Measurements from ENCODE around the gene CEACAM20. TPM values are rescaled to one million over a fixed set of nuclear protein-coding genes. Genes with fewer than 3 reads are reported as not detected.

The CEACAM20 gene
- total RNA-seq, 2 experiments from 2014 or later: not detected

Other genes with a start within 250 kb of the CEACAM20 start
- gene ZNF235, start 224.7 kb downstream of the CEACAM20 start, total RNA-seq: 1 to 10 TPM; 5.5 to 5.6 TPM
- gene ZNF112, start 173.0 kb downstream of the CEACAM20 start, total RNA-seq: not detected
- gene ZNF285, start 128.1 kb downstream of the CEACAM20 start, total RNA-seq: 1 to 10 TPM; 1.2 to 1.7 TPM
- 1 to 10 TPM; 2.2 TPM for gene ZNF229, start 81.2 kb downstream of the CEACAM20 start, total RNA-seq
- 10 to 100 TPM; 12.1 to 12.5 TPM for gene ZNF180, start 29.2 kb downstream of the CEACAM20 start, total RNA-seq
- not detected for gene IGSF23, start 83.9 kb upstream of the CEACAM20 start, total RNA-seq
- gene PVR, start 114.2 kb upstream of the CEACAM20 start, total RNA-seq: 1 to 10 TPM; 4.6 to 5.2 TPM
- under 1 TPM; 0.23 to 0.34 TPM for gene CEACAM19, start 141.8 kb upstream of the CEACAM20 start, total RNA-seq
- not detected for gene CEACAM16, start 169.5 kb upstream of the CEACAM20 start, total RNA-seq
- gene BCL3, start 219.0 kb upstream of the CEACAM20 start, total RNA-seq: 10 to 100 TPM; 22.4 to 25.1 TPM
- not detected for gene CBLC, start 248.2 kb upstream of the CEACAM20 start, total RNA-seq

Measured in activated CD8-positive, alpha-beta T cell treated with anti-CD3 and anti-CD28 coated beads, Interleukin-2, amount 10 ng/mL, durations not matched to agents 7 days and 5 days (primary cell).